Liver (tissue), 3 donors: ENCODE measurements around the gene TOP3A.

Experiments used
- SP1 ChIP-seq: IDR thresholded peaks from 2 replicates; pipeline ENCODE4 v1.6.1; 2018; ENCODE audit warnings: antibody characterized with exemption, mild to moderate bottlenecking
- TF ChIP-seq, protein P1 (sequence below): fragments of 150-350 bp; IDR thresholded peaks from 2 replicates; pipeline ENCODE4 v1.5.1; 2017; ENCODE audit warnings: improper control_type of control experiment, low read depth, low read length; ENCODE audit not compliant: missing input control
- donor health status: healthy.
- donor health status: healthy.

- TF ChIP-seq, protein P1, sequence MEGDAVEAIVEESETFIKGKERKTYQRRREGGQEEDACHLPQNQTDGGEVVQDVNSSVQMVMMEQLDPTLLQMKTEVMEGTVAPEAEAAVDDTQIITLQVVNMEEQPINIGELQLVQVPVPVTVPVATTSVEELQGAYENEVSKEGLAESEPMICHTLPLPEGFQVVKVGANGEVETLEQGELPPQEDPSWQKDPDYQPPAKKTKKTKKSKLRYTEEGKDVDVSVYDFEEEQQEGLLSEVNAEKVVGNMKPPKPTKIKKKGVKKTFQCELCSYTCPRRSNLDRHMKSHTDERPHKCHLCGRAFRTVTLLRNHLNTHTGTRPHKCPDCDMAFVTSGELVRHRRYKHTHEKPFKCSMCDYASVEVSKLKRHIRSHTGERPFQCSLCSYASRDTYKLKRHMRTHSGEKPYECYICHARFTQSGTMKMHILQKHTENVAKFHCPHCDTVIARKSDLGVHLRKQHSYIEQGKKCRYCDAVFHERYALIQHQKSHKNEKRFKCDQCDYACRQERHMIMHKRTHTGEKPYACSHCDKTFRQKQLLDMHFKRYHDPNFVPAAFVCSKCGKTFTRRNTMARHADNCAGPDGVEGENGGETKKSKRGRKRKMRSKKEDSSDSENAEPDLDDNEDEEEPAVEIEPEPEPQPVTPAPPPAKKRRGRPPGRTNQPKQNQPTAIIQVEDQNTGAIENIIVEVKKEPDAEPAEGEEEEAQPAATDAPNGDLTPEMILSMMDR = no peak
- no peak for TF ChIP-seq SP1
Observed at GRCh38 chr17:18257982-18258355, 56.8 kb downstream of the TOP3A start.
